T-cell (primary cell): Measurements from ENCODE around the gene PANK3. TPM values are rescaled to one million over a fixed set of nuclear protein-coding genes. Genes with fewer than 3 reads are reported as not detected.

Experiments
- ATAC-seq, 4 experiments: fragments of 200-7000 bp in 3 of 4; fragments of 150-1000 bp in 1 of 4; cut with Tn5 transposase; replicated peaks in 1 of 4; 1 replicate in 3 of 4; 2 replicates in 1 of 4; pipeline ENCODE4 v1.10.0; 2021; ENCODE audit warnings: moderate library complexity in 3 of 4, mild to moderate bottlenecking in 2 of 4, moderate number of reproducible peaks in 1 of 4
- CTCF ChIA-PET, 2 donors: fragments of 300-600 bp; sonication (Branson Sonifier 250); formaldehyde crosslinking; loops; one replicate each; lab custom pipeline; 2022; ENCODE audit warnings: antibody characterized with exemption in 2 of 2; lab: Charles Lee
- POLR2A ChIA-PET, 2 donors: fragments of 300-600 bp; sonication (Branson Sonifier 250); formaldehyde crosslinking; loops; one replicate each; lab custom pipeline; 2022; ENCODE audit warnings: antibody characterized with exemption in 2 of 2; lab: Charles Lee
- DNase-seq, 35 experiments: peaks; one replicate each; pipeline versions ENCODE4 v3.0.0 to v3.0.0-alpha.2; 2013 to 2023
- H3K27ac ChIP-seq: one replicate; pipeline ENCODE4 v1.5.1; 2013; ENCODE audit warnings: low read length
- H3K27me3 ChIP-seq, 2 experiments: replicated peaks in 1 of 2; 1 replicate in 1 of 2; 2 replicates in 1 of 2; pipeline versions ENCODE4 v1.6.1 to v1.7.0; 2013; ENCODE audit warnings: low read length in 1 of 2, mixed read lengths in 1 of 2; ENCODE audit not compliant: control insufficient read depth in 2 of 2, insufficient read depth in 2 of 2; ENCODE audit errors: extremely low read depth in 1 of 2
- H3K36me3 ChIP-seq, 2 donors: 1 replicate in 1 of 2; 2 replicates in 1 of 2; pipeline versions ENCODE4 v1.6.1 to v1.7.0; 2013; ENCODE audit warnings: low read length in 1 of 2; ENCODE audit not compliant: control insufficient read depth in 2 of 2, insufficient read depth in 1 of 2; ENCODE audit errors: extremely low read depth in 1 of 2
- H3K4me1 ChIP-seq, 2 experiments: 1 replicate in 1 of 2; 2 replicates in 1 of 2; pipeline versions ENCODE4 v1.6.1 to v1.7.0; 2013; ENCODE audit warnings: low read length in 2 of 2, mixed read lengths in 1 of 2; ENCODE audit not compliant: insufficient read depth in 2 of 2, control insufficient read depth in 1 of 2; ENCODE audit errors: extremely low read depth in 1 of 2
- H3K4me3 ChIP-seq, 2 donors: 1 replicate in 1 of 2; 2 replicates in 1 of 2; pipeline versions ENCODE4 v1.5.1 to v1.7.0; 2013; ENCODE audit warnings: mild to moderate bottlenecking in 2 of 2, low read length in 1 of 2, moderate library complexity in 1 of 2; ENCODE audit not compliant: control insufficient read depth in 1 of 2; ENCODE audit errors: extremely low read depth in 1 of 2
- H3K9me3 ChIP-seq: 2 replicates; pipeline ENCODE4 v1.7.0; 2013
- H3K27ac Mint-ChIP-seq, 2 donors: one replicate each; pipeline ENCODE4 v1.8.0; 2020 to 2021; ENCODE audit warnings: mild to moderate bottlenecking in 2 of 2, mixed read lengths in 2 of 2
- H3K27me3 Mint-ChIP-seq, 2 donors: one replicate each; pipeline ENCODE4 v1.8.0; 2021 to 2022; ENCODE audit warnings: mixed read lengths in 2 of 2
- H3K36me3 Mint-ChIP-seq: one replicate; pipeline ENCODE4 v1.8.0; 2021; ENCODE audit warnings: mixed read lengths
- H3K4me1 Mint-ChIP-seq, 3 donors: one replicate each; pipeline ENCODE4 v1.8.0; 2020 to 2022; ENCODE audit warnings: mixed read lengths in 3 of 3, mild to moderate bottlenecking in 1 of 3
- H3K4me3 Mint-ChIP-seq, 3 donors: one replicate each; pipeline ENCODE4 v1.8.0; 2020 to 2022; ENCODE audit warnings: mild to moderate bottlenecking in 3 of 3, mixed read lengths in 3 of 3, moderate library complexity in 3 of 3
- H3K9me3 Mint-ChIP-seq, 3 donors: one replicate each; pipeline ENCODE4 v1.8.0; 2020 to 2022; ENCODE audit warnings: mixed read lengths in 3 of 3
- WGBS: methylation state at CpG from one replicate; pipeline ENCODE4 v1.1.5; 2013; ENCODE audit warnings: missing lambda C conversion rate; ENCODE audit not compliant: insufficient coverage; 5-methylcytosine and 5-hydroxymethylcytosine counted together
- total RNA-seq, 35 experiments: library from RNA in 6 of 35; stranded (reverse) in 6 of 35; fragments of 120-200 nt in 1 of 35; gene quantifications; one replicate each; pipeline versions ENCODE4 v1.2.1 to v1.2.4 and lab custom pipeline; 2013 to 2026

PANK3 gene
- total RNA-seq, 5 donors from 2014 or later (not counting 1 experiment from before 2014, with no cell fraction given) = 33.9 to 41.1 (median 37.7) TPM

- no peak overlapping the region for H3K27ac Mint-ChIP-seq
- Histone ChIP-seq H3K4me3 (no peak overlapping the region), H3K4me1 (peaks cover 0 to 9% of the 10 kb centered on the region in 2 experiments), H3K9me3 (no peaks in the 10 kb centered on the region), H3K36me3 (no peaks in the 10 kb centered on the region), H3K27me3 (peaks cover 2 to 23% of the 10 kb centered on the region in 2 experiments), H3K27ac (no peak overlapping the region)
- ATAC-seq (no peak), DNase-seq (no peak)
- H3K9me3 Mint-ChIP-seq = no peaks in the 10 kb centered on the region
- ChIA-PET CTCF (no interaction called here), POLR2A (interaction anchor here in 1 of 2 donors (0.6 kb wide), 1 partner anchor 35 kb away, joined by 4 read pairs; no protein-coding TSS in a partner anchor)
- no peak overlapping the region for H3K4me3 Mint-ChIP-seq
- no CpG with 5 or more reads among the region's 2 CpGs for WGBS
- peaks cover 12 to 26% of the 10 kb centered on the region in 2 donors for H3K27me3 Mint-ChIP-seq
- H3K4me1 Mint-ChIP-seq = peaks cover 12 to 13% (median 13%) of the 10 kb centered on the region in 3 donors
- no peaks in the 10 kb centered on the region for H3K36me3 Mint-ChIP-seq
Observed at GRCh38 chr5:168525856-168526255, 53.3 kb downstream of the PANK3 start.

GRCh38 chr5:168513861-168514428, 65.2 kb downstream of the PANK3 start:
- H3K36me3 Mint-ChIP-seq = peaks cover 90% of the 10 kb centered on the region
- Histone ChIP-seq H3K27me3 (no peaks in the 10 kb centered on the region), H3K4me1 (no peaks in the 10 kb centered on the region), H3K4me3 (no peak overlapping the region), H3K9me3 (no peaks in the 10 kb centered on the region), H3K27ac (no peak overlapping the region), H3K36me3 (peaks cover 4 to 89% of the 10 kb centered on the region in 2 donors)
- peaks cover 0 to 16% (median 5%) of the 10 kb centered on the region in 3 donors for H3K9me3 Mint-ChIP-seq
- H3K4me1 Mint-ChIP-seq = no peaks in the 10 kb centered on the region
- no CpG with 5 or more reads among the region's 2 CpGs for WGBS
- no peaks in the 10 kb centered on the region for H3K27me3 Mint-ChIP-seq
- DNase-seq (no peak), ATAC-seq (no peak)
- H3K27ac Mint-ChIP-seq = no peak overlapping the region
- POLR2A ChIA-PET = no interaction called here
- no peak overlapping the region for H3K4me3 Mint-ChIP-seq
- CTCF ChIA-PET = no interaction called here

GRCh38 chr5:168502563-168503237, 76.5 kb downstream of the PANK3 start:
- H3K4me1 Mint-ChIP-seq = no peaks in the 10 kb centered on the region
- Histone ChIP-seq H3K36me3 (peaks cover 5 to 60% of the 10 kb centered on the region in 2 donors), H3K4me1 (no peaks in the 10 kb centered on the region), H3K9me3 (no peaks in the 10 kb centered on the region), H3K4me3 (no peak overlapping the region), H3K27me3 (no peaks in the 10 kb centered on the region), H3K27ac (no peak overlapping the region)
- H3K27ac Mint-ChIP-seq = no peak overlapping the region
- no peak for ATAC-seq
- no peak overlapping the region for H3K4me3 Mint-ChIP-seq
- whole genome bisulfite sequencing = 100% methylated on average over 1 of the region's 7 CpGs
- DNase-seq = no peak
- ChIA-PET CTCF (no interaction called here), POLR2A (no interaction called here)
- no peaks in the 10 kb centered on the region for H3K9me3 Mint-ChIP-seq
- H3K36me3 Mint-ChIP-seq = peaks cover 38% of the 10 kb centered on the region
- H3K27me3 Mint-ChIP-seq = no peaks in the 10 kb centered on the region

Other genes with a start within 250 kb of the PANK3 start
- gene RARS1, start 92.9 kb downstream of the PANK3 start, total RNA-seq = 10 to 100 TPM; 57.6 to 84.8 (median 62.6) TPM
- gene FBLL1, start 50.1 kb downstream of the PANK3 start, total RNA-seq = under 1 TPM in 1 of 5 donors, not detected in 4; 0.18 TPM